Left lobe of liver (tissue), 2 donors: Measurements from ENCODE around the gene ITPRIP. TPM values are rescaled to one million over a fixed set of nuclear protein-coding genes. Genes with fewer than 3 reads are reported as not detected.

Experiments
- ATAC-seq: fragments of 200-7000 bp; cut with Tn5 transposase; one replicate; pipeline ENCODE4 v1.9.1; 2020; ENCODE audit warnings: mild to moderate bottlenecking, moderate library complexity
- DNase-seq: peaks from one replicate; pipeline ENCODE4 v3.0.0-alpha.2; 2020; ENCODE audit warnings: low spot score
- total RNA-seq: library from RNA; stranded (reverse); gene quantifications from one replicate; pipeline ENCODE4 v1.2.1, GENCODE V29; 2021
- donor health status: DM: no; HTN: no; CAD: no; lungs with moderate emphysema.
- donor health status: DM: no; HTN: yes; CAD: no.

ITPRIP gene
- total RNA-seq, 1 donor from 2014 or later = 4.5 TPM

DNA sequence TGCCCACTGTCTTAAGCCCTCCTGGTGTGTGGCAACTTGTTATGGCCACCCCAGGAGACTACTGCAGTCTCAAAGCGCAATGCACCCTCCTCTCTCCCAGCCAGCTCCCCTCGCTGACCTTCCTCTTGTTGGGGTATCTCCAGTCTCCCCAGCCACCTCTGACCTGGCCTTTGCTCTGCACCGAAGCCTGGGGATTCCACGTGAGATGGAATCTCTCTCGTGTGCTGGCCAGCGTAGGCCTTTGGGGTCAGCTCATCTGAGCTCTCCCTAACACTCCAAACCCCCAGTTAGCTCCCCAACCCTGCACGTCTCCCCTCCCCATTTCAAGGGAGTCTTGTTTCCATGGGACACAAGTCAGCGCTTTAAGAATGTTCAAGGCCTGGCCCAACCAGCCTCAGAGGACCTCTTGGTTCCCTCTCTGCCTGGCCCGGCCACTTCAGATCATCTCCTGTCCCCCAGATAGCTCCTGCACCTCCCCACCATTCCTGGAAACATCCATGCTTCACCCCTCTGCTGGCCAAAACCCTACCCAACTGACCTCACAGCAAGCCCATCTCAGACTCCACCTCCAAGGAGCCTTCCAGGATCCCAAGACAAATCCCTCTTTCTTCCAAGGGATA is 11.2 kb downstream of the ITPRIP start:
- DNase-seq (no peak), ATAC-seq (no peak)

DNA sequence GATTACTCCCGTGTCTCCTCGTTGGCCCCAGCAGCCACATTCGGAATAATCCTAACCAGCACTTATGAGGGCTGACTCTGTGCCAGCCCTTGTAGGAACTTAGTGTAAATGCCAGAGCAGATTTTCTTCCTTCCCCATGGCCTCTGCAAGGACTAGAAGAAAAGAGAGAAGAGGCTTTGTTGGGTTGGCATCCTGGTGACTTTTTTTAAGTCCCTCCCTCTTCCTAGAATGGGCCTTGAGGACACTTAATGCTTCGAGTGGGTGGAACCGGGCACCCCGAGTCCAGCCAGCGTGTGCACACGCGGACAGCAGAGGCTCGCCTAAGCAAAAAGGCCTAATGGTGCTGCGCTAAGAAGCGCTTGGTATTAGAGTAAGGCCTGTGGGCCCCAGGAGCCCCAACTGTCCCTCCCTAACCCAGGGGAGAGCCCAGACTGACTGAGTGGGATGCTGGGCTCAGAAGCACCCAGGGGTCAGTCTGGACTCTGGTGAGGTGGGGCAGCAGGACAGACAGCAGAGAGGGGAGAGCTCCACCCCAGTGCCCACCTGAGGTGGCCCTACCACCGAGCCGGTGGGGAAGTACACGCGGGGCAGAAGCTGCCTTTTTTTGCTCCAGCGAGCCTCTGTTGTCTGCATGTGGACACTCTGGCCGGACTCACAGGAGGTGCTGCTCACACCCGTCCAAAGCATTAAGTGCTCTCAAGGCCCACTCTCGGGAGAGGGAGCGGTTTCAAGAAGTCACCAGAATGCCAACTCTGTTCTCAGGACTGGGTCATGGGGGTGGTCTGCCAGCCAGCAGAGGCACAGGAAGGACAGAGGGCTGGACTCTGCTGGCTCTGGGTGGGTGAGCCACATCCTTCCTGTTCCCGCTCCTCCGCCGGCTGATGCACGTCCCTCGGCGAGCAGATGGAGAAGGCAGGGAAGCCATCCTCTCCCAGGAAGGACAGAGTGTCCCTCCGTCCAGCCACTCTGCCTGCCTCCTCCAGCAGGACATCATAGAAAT is 12.5 kb downstream of the ITPRIP start:
- peak; percentile 28 for ATAC-seq
- no peak for DNase-seq

DNA sequence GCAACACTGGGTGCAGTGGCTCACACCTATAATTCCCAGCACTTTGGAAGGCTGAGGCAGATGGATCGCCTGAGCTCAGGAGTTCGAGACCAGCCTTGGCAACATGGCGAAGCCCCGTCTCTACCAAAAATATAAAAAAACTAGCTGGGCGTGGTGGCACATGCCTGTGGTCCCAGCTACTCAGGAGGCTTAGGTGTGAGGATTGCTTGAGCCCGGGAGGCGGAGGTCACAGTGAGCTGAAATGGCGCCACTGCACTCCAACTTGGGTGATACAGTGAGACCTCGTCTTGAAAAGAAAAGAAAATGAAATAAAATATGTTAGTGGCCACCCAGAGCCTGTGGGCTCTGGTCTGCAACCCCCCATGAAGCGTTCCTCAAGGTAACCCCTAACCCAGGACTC is 13.3 kb downstream of the ITPRIP start:
- ATAC-seq (no peak), DNase-seq (no peak)

DNA sequence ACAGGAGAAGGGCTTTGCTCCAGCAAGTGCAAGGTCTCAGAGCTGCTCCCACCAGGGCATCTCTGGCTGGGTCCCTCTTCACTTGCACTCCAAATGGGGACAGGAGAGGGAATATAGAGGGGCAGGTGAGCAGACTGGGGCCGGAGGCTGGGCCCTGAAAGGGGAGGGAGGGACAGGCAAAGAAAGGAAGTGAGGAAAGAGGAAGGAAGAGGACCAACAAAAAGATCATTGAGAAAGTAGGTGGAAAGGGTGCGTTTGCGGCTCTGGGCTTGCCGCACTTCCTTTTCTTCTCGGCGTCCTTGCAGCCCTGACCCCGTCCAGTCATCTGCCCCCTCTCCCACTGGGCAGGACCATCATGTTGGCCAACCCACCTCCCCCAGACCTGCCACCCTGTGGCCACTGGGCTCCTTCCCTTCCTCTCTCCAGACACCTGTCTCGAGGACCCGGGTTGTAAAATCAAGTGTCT is 14.0 kb downstream of the ITPRIP start:
- ATAC-seq (peak; percentile 16), DNase-seq (no peak)

DNA sequence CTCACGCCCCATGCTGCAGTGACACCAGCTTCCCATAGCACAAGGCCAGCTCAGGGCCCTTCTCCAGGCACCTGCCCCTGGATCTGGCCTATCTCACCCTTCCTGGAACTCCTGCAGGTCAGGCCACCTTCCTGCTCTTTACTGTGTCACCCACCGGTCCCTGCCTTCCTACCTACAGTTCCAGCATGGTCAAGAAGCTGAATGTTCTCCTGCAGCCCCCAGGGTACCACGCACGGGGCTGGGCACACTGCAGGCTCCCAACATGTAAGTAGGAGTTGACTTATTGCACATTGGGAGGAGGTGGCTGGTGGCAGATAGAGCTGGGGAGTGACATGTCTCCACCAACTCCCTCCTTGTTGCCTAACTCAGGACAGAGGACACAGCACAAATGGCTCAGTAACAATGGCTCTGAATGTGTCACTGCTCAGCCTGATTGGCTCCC is 14.5 kb downstream of the ITPRIP start:
- DNase-seq = no peak
- no peak for ATAC-seq

DNA sequence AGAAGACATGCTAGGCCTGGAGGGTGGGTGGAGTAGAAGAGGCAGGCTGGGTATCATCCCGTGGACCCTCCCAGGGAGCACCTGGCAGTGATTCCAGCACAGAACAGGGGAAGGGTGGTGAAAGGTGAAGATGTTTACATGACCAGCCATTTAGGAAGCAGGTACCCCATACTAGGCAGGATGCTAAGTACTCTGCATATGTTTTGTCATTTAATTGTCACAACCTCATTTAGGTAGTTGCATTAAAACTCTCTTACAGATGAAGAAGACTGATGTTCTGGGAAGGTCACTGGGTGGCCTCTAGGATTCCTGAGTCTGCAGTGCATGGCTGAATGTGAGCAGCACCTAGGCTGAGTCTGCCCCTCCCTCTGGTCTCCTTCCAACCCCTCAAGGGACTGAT is 15.2 kb downstream of the ITPRIP start:
- ATAC-seq = no peak
- DNase-seq = no peak

DNA sequence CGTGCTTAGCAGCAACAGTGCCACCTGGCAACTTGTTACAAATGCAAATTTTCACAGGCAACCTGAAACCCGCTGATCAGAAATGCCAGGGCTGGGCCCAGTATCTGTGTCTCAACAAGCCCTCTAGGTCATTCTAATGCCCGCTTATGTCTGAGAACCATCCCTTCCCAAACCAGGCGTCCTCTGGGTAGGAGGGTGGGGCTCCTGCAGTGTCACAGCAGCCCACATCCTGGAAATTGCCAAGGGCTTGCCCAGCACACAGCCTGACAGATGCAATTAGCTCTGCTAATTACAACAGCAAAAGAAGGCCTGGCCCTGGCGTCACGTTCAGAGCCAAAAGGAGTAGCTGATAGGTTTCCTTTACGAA is 15.9 kb downstream of the ITPRIP start:
- DNase-seq (no peak), ATAC-seq (no peak)

DNA sequence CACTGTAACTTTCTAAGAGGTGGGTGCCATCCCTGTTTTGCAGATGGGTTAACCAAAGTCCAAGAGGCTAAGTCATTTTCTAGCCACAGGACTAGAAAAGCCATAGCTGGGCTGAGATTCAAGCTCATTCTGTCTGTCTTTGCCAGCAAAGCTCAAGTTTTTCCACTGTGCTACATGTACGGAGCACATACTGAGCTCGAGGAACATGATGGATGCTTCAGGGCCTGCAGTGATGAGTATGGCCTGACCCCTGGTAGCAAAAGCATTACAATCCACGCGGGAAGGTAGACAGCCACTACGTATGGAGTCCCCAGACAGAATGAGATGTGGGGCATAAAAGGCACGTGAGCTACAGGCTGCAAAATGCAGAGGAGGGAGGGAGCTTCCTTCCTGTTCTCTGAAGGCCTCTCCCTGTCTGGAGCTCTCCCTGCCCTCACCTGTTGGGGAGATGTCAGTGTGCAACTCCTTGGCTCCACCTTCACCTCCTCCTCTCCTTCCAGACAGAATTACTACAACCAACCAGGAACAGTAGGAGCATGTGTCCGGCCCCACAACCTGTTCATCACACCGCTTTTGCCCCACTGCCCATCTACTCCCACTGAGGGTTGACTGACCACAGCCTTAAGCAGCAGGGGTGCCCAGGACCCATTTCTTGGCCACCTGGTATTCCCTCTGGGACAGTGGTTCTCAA is 16.4 kb downstream of the ITPRIP start:
- no peak for DNase-seq
- ATAC-seq = no peak

DNA sequence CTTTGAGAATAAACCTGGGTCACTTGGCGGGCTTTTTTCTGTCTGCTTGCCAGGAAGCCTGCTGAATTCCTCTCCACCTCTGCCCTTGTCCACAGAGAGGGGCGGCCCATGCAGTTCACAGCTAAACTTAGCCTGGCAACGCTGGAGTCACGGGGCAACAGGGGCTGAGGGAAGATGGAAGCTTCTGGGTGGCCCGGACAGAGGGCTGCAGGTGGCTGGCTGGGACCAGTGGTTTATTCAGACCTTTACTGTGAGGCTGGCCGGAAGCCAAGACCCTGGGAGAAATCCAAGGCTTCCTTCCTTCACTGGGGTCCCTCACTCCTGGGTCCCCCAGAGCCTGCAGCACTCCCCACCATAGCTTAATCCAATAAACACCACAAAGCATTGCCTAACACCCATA is 17.0 kb downstream of the ITPRIP start:
- ATAC-seq (no peak), DNase-seq (no peak)

DNA sequence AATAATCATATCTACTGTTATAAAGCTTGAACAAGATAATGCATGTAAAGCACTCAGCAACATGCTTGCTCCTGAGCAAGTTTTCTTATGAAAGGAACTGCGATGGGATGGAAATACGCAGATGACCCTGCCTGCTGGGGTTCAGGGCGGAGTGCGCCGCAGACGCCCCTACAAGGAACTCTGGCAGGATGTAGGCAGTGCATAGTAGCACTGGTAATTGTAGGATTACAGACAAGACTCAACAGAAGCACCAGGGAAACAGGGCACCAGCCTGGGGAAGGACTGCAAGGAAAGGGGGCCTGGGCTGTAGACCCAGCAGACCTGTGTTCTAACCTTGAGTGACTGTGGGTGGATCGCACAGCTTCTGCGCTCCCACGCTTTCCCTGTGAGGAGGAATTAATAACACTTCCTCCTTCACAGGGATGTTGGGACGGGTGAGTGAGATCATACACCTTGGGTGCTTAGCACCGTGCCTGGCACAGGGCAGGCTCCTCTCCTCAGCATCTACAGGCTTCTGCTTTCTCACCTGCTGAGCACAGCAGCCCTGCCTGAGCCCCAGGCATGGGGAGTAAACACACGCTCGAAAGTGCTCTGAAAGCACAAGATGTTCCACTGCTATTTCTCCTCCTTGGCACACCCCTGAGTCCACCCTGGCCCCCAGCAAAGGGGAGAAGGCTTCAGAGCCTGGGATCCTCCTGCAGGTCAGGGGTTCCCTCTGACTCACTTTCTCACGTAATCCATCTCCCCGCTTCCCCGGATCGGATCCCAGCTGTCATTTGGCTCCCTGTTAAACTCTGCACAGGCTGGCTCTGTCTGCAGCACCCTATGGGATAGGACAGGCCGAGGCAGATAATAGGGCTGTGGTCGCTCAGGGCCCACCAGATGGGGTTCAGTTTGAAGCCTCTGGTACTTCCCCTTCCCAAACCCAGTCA is 19.2 kb downstream of the ITPRIP start:
- ATAC-seq (no peak), DNase-seq (no peak)

DNA sequence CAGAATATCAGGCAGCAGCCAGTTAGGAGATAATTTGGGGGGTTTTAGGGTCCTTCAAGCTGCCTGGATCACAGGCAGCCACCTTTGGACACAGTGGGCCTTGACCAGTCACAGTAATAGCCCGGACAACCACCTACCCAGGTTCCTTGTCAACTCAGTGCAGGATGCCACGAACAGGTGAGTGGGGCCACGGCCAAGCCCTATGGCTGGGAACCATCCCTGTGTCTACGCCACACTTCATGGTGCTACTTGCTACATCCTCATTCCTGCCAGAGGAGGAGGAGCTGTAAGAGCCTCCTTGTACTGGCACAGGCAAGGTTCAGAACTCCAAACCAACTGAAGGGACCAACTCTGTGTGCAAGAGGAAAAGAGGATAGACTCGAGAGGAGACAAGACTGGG is 19.9 kb downstream of the ITPRIP start:
- DNase-seq = no peak
- no peak for ATAC-seq

DNA sequence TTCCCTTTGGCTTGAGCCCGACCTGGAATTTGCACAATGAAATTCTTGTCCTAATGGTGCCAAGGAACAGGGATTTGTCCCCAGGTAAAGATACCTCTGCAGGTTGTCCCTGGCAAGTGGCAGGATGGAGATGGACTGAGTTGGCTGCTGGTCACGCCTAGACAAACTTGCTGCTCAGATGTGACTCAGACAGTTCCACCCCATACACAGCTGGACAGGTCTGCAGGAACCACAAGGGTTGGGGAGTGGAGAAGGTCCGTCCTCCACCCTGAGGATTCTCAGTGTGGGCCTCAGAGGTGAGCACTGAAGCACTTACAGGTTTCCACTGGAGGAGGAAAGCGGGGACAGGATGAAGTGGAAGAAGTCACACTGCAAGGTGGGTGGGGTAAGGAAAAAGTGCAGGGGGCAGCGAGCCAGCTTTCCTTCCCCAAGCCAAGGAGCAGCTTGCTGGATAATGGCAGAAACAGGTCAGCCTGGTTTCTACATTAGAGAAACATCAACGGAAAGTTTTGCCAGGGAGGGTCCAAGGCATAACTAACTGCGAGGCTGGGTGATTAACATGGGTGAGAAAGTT is 20.5 kb downstream of the ITPRIP start:
- DNase-seq (no peak), ATAC-seq (no peak)

DNA sequence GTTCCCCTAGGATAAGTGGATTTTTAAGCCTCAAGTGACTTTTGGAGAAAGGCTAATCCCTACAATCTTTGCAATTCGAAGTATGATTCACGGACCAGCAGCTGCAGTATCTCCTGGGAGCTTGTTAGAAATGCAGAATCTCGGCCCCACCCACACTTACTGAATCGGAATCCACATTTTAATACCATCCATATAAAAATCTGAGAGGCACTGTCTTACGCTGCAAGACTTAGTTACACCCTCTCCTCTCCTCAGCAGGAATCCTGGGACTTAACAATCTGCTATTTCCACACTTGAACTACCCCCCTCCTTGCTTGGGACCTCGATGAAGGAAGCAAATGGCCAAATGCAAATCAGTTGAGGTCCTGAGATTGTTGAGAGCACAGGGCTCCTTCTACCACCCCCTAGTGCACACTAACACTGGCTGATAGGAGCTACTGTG is 21.0 kb downstream of the ITPRIP start:
- ATAC-seq (no peak), DNase-seq (no peak)

DNA sequence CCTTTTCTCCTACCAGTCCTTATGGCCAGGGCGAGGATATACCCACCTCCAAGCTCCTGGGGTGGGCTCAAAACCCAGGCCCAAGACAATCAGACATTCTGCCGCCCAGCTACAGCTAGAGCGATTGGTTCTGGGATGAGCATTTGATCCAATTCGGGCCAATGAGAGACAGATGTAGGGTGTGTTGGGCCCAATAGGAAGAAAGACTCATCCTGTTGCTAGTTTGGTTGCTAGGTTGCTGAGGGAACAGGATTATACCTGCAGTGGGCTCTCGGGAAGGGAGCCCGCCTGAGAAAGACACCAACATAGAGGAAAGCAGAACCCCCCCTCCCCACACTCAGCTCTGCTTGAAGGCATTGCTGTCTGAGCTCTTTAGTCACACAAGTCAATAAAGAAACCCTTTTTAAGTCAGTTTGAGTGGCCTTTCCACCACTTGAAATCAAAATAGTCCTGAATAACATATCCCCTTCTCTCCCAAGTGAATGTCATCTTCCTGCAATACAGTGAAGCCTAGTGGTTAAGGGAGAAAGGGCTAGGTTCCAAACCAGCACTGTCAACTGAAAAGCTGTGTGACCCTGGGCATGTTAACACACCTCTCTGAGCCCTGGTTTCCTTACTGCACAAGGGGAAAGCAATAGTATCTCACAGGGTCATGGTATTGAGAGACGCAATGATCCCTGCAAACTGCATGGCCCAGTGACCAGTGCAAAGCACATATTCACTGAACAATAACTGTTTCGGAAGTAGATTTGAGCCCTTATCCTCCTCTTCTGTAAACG is 21.8 kb downstream of the ITPRIP start:
- no peak for ATAC-seq
- DNase-seq = no peak

DNA sequence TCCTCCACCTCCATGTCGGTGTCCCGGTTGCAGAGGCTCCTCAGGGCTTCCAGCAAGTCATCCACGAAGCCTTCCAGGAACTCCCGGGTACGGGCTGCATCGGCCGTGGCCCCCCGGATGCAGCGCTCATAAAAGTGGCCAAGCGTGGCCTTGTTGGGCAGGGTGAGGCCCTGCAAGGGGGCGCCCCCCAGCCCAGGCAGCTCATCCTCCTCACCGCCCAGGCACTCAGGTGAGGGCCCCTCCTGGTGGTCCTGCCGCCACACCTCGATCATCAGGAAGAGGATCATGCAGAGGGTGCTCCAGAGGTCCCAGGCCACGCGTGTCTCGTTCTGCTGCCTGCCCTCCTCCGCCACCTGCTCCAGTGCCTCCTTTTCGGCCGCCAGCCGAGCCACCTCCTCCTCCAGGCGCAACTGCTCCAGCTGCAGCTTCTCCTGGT is 22.8 kb downstream of the ITPRIP start:
- DNase-seq = no peak
- ATAC-seq = no peak

DNA sequence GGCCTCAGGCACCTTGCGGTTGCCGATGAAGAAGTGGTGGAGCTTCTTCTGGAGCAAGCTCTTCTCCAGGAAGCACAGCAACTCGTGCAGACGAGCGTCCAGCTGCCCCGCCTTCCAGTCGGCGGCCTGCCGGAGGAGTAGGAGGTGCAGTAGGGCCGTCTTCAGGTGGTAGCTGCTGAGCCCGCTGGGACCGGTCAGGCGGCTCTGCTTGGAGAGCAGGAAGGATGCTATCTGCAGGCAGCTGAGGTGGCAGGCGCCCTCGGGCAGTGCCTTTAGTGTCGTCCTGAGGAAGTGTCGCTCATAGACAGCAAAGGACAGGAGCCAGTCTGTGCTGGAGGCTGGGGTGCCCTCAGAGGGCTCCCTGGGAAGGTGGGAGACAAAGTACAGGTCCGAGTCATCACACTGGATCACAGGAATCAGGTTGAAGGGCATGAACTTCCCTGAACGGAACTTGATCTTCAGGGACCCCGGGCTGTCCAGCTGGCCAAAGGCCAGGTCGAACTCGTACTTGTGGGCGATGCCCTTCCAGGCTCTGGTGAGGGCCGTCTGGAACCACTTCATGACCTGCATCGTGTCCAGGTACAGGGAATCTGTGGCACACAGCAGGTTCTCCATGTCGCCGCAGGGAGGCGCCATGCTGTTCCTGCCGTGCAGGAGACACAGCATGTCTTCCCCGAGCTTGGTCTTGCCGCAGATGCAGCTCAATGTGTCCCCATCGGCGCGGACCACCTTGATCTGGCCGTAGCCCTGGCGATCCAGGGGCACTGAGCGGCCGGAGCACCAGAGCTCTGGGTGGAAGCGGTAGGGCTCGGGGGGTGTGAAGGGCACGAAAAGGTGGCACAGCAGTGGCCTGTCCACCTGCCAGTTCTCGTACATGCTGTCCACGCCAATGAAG is 23.4 kb downstream of the ITPRIP start:
- no peak for DNase-seq
- no peak for ATAC-seq

DNA sequence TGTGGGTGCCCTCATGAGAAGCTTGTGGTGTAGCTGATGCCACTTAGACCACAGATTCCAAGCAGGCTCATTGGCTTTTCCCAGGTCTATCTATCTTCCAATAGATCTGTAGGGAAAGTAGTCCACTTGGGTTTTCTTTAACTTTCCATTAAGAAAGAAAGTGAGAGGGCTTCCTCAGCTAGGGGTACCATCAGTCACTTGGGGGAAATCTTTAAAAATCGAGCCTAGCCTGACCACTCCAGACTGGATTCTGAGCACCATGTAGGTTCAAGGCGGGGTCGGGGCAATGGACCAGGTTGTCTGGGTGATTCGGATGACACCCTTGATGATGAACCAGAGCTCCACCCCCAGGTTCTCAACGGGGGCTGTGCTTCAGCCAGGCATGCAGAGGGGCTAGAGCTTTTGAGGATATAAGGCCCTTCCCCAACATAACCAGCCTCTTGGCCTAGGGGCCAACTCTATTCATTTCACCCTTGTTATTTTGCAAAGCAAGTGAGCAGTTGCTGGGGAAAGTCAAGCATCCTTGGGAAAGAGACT is 27.0 kb downstream of the ITPRIP start:
- ATAC-seq = no peak
- no peak for DNase-seq
